Stimulated activated CD8-positive, alpha-beta memory T cell treated with anti-CD3 and anti-CD28 coated beads, Interleukin-4, amount 100 ng/mL, for 48 hours (primary cell): ENCODE results near the gene HHIPL1.

Experiments used
- DNase-seq: peaks from one replicate; pipeline ENCODE4 v3.0.0-alpha.2; 2020

Gene HHIPL1

DNA sequence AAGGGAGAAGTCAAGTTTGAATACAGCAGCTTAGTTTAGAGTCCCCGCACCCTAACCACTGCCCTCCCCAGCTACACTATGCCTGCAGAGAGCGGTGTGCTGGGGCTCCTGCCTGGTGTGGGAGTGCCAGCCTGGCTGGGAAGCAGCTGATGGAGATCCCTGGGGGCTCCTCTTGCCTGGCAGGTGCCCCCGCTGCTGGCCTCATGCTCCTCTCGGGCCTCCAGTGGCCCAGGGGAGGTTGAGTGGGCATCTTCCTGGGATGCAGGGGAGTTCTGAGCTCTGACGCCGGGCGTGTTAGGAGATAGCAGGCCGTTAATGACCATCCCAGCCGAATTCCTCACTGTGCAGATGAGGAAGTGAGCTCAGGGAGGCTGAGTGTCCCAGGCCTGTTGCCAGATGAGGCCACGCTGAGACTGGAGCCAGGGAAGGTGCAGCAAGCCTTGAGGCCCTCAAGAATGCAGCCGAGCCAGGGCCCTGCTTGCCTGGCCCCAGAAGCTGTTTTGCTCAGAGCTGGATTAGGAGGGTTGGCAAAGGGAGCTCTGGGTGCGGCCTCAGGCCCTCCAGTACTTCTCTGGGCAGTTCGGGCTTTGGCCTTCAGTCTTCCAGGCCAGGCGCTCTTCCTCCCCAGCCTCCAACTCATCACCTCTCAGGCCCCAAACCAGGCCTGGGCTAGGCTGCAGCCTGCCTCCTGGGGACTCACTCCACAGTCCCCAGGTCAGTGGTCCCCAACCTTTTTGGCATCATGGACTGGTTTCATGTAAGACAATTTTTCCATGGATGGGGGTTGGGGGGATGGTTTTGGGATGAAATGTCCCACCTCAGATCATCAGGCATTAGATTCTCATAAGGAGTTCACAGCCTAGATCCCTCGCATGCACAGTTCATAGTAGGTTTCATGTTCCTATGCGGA is 32.6 kb downstream of the HHIPL1 start:
- DNase-seq: no peak

DNA sequence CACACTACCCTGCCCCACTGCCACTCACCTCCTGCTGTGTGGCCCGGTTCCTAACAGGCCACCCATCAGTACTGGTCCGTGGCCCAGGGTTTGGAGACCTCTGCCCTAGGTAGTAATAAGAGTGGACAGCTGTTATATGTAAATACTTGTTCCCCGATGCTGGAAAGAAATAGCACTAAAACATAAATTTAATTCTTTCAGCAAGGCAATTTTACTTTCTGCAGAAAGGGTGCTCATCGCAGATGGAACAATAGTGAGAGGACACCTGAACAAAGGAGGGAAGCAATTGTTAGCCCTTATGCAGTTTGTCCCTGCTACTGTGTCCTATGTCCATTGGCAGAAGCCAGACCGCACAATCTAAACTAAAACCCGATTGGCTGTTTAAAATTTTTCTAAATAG is 33.3 kb downstream of the HHIPL1 start:
- no peak for DNase-seq

DNA sequence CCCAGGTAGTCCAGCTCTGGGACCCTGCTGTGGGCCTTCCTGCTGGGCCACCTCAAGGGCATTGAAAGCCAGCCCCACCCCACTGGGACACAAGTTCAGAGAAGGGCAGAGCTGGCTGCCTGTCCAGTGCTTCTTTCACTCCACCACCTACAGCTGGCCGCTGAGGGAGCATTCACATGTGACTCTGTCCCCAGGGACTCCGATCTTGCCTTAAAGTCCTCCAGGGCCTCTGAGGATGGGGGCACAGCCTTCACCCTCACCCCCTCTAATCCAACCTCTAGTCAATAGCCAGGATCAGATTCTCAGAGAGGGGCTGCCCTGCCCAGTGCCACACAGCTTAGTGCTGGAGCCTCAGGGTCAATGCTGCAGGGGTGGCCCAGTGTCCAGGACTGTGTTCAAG is 34.2 kb downstream of the HHIPL1 start:
- no peak for DNase-seq

DNA sequence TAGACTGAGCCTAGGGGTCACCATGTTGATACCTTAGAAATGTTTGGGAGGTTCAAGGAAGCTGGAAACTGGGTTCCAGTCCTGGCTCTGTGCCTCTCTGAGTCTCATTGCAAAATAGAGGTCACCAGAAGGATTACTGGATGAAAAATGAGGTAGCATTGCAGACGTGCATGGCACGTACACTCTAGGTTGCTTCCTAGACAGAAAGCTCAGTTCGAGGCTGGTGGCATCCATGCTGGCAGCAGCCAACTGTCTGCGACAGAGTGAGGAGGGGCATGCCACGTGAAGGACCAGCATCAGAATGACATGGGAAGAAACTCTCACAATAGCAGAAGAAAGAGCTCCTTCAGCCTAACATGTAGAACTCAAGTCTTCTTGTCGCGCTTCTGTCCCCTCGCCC is 34.6 kb downstream of the HHIPL1 start:
- DNase-seq: no peak

DNA sequence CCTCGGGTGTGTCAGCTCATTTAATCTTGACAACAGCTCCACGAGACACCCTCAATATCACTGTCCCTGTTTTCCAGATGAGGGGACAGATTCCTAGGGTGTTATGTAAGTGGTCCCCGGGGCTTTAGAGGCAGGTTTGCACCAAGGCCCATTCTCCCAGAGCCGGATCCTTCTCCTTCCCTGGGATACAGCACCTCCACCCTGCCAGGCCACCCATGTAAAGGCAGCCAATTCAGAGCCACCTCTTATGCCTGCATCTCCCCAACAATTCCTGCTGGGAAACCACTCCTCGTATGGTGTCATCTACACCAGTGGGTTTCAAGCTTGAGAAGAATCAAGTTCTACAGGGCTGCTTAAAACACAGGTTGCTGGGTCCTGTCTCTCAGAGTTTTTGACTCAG is 35.1 kb downstream of the HHIPL1 start:
- DNase-seq: no peak

DNA sequence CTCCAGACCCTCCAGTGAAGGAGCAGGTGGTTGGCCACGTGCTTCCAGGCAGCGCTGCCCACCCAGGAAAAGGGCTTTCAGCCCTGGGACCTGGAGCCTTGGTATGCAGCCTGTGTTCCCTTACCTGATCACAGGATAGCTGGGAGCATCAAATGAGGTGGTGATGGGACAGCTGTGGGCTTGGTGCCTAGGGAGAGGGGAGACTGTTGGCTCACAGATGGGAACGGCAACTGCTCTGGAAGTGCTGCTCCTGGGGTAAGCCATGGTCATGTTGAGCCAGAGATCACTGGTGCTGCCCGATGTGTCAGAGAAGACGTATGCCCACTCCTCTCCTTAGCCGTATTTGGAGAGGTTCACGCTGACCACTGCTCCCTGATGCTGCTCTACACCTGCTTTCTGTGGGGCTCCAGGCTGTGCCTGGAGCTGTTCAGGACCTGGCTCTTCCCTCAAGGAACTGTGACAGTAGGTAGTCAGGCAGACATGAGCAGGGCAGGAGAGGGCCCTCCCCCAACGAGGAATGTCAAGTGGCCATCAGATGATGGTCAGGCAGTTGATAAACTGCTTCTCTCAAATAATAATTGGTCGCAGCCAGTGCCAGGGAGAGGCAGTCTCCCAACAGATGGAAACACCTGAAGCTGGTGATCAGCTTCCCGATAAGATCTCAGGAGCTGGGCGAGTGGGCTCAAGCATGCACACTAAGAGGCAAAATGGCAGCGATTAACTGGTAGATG is 36.3 kb downstream of the HHIPL1 start:
- DNase-seq: no peak

DNA sequence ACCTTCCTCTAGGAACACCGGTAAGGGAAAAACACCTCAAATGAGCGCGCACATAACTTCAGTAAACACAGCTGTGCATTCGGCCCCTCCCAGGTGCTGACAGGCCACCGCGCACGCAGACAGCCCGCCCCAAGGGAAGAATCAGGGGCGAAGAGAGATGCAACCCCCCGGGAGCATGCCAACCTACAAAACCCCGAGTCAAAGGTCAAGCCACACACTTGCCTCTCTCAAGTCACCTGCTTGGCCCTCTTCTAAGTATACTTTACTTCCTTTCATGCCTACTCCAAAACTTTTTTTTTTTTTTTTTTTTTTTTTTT is 36.9 kb downstream of the HHIPL1 start:
- DNase-seq: no peak

DNA sequence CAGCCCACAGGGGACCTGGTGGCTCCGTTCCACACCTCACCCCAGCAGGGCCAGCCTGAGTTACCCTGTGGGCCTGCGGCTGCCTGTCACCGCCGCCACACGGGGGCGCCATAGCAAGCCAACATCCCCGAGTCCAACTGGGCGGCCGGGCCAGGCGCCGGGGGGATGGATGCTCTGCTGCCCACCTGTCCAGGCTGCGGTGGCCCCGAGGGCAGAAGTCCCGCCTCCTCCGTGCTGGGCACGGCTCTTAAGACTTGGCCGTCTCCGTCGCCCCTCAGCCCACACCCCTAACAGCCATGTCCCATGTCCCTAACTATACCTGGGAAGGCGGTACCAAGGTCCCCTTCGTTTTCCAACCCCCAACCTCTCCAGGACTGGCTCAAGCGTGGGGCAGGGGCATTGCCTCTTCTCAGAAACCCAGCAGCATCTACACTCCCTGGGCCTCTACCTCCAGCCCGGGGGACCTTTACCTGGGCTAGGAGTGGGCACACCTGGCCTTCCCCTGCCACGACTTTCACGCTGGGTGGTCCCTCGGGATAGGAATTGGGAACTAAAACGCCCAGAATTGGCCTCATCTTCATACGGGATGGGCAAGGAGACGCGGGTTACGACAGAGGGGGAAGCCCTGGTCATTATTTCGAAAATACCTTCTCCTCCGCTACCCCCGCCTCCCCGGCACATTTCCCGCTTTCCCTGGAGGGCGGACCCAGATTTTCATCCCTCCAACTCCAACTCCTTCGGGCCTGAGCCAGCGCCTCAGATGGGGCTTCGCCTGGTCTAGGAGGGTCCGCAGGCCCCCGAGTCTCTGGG is 38.1 kb downstream of the HHIPL1 start:
- DNase-seq: peak; percentile 91

DNA sequence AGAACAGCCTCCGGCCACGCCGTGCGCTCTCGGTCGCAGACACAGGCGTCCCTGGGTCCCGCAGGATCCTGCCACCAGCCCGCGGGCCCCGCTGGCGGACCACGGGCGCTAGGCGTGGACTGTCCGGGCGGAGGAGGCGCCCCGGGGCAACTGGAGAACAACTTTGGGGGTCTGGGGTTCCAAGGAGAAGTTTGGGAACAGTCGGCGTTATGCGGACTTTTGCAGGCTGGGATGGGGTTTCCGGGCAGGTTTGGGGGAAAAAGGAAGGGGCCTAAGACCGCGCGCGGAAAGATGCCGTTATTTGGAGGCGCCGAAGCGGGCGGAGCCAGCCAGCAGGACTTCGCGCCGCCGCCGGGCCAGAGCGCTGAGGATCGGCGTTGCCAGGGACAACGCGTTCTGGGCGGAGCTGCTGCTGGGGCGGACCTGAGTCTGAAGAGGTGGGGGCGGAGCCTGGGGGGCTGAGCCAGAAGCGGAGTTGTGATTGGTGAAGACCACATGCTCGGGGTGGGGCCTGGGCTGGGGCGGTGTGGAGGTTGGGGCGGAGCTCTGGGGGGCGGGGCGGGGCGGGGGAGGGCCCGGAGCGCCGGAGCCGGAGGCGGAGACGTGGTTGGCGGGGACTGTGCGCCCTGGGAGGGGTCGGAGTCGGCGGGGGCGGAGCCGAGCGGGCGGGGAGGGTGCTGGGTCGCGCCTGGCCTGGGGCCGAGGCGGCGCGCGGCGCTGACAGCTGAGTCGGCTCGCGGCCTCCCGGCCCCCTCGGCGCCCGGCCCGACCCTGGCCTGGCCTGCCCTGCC is 38.9 kb downstream of the HHIPL1 start, which contains the start of gene CYP46A1:
TSS of gene CYP46A1 (plus strand) at position 680 of the 791 bp plus-strand sequence. CDS start 120 bp downstream, outside the sequence.
- DNase-seq: peak; percentile 99

DNA sequence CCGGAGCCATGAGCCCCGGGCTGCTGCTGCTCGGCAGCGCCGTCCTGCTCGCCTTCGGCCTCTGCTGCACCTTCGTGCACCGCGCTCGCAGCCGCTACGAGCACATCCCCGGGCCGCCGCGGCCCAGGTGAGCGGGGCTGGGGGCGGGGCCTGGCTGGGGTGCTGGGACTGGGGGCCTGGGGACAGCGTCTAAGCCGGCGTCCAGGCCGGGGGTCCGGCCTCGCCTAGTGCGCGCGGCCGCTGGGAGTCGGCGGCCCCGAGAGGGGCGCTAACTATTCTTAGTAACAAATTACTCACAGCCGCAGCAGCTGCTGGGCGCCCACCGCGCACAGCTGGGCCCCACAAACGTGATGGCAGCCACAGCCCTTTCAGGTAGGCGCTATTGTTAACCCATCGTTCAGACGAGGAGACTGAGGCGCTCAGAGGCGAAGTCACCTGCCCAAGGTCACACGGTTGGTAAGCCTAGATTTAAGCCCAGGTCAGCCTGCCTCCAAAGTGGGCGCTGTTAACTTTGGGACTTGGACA is 39.5 kb downstream of the HHIPL1 start:
- DNase-seq: no peak

DNA sequence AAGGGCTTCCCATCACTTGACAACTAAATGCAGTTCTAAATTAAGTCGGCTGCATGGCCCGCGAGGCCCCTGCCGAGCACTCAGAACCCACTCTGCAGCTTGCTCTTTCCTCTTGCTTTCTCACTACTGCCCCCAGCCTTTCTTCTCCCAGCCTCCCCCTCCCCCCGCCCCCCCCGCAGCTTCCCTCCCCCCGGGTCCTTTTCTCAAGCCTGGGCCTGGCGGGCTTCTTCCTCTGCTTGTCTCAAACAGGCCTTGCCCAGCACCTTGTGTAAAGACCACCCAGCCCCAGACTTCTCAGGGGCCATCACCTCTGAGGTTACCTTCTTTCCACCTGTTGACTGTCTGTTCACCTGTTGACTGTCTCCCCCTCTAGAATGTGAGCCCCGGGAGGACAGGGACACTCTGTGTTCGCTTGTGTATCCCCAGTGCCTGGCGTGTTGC is 40.2 kb downstream of the HHIPL1 start:
- DNase-seq: no peak

DNA sequence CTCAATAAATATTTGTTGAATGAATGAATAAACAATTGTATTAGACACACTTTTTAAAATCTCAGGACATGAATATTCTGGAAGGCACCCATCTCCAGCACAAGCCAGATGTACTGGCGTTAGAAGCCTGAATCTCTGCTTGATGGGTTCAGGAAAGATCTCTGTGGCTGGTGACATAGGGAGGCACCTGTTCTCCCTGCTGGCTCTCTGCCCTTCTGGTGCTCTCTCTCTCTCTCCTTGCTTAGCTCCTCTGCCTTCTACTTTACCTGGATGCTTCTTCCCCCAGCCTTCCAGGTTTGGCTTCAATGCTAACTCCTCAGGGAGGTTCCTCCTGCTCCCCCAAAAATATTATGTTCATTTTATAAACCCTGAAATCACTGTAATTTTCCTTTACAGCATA is 40.7 kb downstream of the HHIPL1 start:
- no peak for DNase-seq

DNA sequence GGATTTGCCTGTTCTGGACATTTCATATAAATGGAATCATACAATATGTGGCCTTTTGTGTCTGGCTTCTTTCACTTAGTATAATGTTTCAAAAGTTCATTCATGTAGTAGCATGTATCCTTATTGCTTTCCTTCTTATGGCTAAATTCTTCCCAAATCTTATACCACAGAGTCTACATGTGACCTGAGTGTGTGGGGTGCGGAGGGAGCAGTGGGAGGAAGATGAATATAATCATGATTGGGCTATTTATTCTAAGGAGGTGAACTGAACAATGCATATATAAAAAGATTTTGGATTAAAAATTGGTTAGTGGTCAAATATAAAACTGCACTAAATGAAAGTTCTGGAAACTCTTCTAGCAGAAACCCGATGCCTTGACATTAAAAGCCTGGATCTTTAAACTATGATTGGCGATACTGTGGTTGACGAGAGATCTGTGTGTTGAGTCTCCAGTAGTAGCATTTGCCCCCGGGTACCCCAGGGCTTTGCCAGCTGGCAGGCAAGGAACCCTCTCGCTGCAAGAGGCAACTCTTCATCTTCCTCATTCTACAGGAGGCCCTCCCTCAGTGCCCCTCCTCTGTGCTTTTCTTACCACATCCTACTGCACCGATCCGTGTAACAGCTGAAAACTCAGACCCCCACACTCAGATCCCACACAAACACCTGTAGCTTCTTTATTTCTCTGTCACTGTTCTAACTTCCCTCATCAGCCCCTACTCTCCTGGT is 41.8 kb downstream of the HHIPL1 start:
- DNase-seq: no peak

DNA sequence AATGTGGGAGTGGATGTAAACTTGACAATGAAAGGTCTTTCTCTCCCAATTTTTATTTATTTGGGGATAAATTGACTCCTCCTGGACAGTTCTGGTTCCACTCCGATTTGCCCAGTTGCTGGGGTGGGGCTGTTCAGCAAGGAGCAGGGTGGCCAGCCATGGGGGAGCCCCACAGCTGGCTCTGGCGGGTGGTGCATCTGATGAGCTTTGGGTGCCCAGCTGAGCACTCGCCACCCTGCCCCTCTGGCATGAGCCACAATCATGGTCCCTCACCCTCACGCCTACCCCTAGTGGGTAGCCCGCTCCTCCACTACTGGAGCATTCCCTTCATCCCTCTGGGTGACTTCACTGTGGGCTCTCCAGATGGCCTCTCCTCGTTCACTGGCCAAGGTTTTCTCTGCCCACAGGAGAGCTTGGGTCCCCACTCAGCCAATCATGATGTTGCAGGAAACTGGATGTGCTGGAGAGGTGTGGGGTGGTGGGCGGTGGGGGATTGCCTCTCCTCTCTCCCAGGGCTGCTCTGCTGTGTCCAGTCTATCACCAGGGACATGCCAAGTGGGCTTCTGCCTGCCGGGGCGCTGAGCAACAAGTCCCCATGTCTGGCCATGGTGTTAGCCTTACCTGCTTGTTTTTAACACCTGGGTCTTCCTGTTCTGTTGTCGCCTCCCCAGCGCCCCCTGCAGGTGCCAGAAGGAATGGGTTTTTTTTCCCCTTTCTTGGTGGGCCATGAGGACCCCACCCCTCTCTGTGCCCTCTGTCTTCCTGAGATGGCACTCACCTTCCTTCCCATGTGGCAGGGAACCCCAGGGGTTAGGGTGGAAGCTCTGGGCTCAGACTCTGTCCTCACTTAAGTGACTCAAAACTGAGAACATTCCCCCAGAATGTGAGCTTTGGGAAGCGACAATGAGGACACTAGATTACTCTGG is 42.6 kb downstream of the HHIPL1 start:
- DNase-seq: peak; percentile 50

DNA sequence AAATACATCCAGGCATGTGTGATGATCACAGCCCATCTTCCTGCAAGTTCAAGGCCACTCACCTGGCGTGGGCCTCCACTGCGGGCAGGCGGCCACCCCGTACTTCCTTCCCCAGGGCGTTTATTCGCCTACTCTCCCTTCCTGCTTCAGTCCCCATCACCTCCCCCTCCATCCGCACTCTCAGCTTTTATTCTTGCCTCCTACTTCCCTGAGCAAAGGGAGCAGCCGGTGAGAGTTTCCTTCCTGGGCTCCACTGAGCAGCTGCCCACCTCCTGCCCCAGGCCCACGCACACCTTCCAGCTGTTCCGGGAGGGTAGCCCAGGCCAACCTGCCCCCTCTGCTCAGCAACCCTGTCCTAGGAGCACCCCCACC is 43.3 kb downstream of the HHIPL1 start:
- no peak for DNase-seq

DNA sequence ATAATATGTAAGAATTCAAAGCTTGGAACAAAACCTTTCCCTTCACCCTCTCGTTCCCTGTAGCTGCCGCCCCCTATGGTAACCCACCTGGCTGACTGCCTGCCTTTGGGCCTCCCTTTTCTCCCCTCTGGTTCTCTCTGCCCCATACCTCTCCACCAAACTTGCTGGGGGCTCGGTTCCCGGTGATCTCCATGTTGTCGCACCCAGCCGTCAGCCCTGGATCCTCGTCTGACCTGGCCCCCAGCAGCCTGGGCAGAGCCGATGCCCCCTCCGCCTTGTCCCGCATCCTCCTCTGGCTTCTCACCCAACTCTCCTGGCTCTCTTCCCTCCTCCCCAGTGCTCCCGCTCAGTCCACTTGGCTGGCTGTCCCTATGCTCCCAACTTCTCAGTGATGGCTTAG is 43.7 kb downstream of the HHIPL1 start:
- no peak for DNase-seq

DNA sequence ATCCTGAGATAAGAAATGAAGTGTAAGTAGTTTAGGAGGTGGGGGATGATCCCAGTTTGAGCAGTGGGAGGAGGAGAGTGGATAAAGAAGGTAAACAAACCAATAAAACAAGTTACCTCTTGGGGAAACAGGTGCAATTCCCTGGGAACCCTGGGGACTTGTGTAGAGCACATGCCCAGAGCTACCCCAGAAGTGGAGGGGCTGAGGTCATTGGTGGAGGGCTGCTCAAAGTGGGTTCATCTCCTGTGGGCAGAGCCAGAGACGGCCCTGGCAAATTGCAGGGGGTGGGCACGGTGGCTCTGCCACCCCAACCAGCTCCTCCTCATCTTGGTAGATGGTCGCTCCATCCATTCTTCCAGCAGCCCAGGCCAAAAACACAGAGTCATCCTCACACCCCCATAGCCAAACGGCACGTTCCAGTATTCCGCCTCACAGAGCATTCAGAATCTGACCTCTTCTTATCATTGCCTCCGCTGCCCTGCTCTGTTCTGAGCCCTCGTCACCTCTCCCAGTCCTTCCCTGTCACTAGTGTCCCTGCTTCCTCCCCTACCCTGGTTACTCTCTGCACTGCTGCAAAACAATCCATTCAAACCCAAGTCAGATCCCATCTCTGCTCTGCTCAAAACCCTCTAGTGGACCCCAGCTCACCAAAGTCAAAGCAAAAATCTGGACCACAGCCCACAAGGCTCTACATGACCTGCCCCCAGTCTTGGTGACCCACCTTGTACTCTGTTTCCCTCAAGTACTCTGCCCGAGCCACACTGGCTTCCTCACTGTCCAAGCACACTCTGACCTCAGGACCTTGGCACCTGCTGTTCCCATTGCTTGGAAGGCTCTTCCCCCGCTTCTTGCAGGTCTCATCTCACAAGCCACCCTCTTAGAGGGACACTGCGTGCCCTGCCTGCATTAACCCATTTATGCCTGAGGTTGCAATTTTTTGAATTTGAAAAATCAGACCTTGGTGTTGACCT is 44.6 kb downstream of the HHIPL1 start:
- no peak for DNase-seq

DNA sequence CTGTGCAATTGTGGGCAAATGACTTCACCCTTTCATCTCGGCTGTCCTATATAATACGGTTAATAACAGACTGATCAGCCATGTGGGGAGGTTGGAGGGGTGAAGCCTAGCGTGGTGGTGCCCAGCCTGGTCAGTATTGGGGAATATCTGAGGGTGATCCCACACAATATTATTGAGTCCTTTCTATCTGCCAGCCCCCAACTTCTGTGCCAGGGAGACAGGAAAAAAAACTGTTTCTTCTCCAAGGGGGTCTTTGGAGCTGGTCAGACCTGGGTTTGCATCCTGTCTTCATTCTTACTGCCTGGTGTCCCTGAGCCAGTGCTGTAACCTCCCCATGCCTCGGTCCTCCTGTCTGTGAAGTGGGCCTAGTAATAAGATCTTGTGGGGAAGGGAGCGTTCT is 45.7 kb downstream of the HHIPL1 start:
- DNase-seq: no peak
